WTC11 (cell line): Measurements from ENCODE around the gene KLK6. TPM values are rescaled to one million over a fixed set of nuclear protein-coding genes. Genes with fewer than 3 reads are reported as not detected.

Experiments used
- ATAC-seq: fragments of 200-7000 bp; cut with Tn5 transposase; 2 replicates; pipeline ENCODE4 v1.10.0; 2021; ENCODE audit warnings: mild to moderate bottlenecking, moderate library complexity
- CTCF ChIA-PET: fragments of 300-600 bp; sonication (Branson Sonifier 250); formaldehyde crosslinking; loops from one replicate; lab custom pipeline; 2021; ENCODE audit warnings: antibody characterized with exemption; lab: Charles Lee
- POLR2A ChIA-PET: fragments of 350-600 bp; sonication (Branson Sonifier 250); formaldehyde crosslinking; loops from one replicate; lab custom pipeline; 2021; ENCODE audit warnings: antibody characterized with exemption; lab: Charles Lee
- DNase-seq: peaks from one replicate; pipeline ENCODE4 v3.0.0; 2021; ENCODE audit warnings: low spot score
- H3K27ac Mint-ChIP-seq: 2 replicates; pipeline ENCODE4 v1.8.0; 2021; ENCODE audit warnings: mixed read lengths
- H3K27me3 Mint-ChIP-seq: 2 replicates; pipeline ENCODE4 v1.8.0; 2021; ENCODE audit warnings: low read depth, mild to moderate bottlenecking, moderate library complexity, mixed read lengths
- H3K36me3 Mint-ChIP-seq: 2 replicates; pipeline ENCODE4 v1.8.0; 2021; ENCODE audit warnings: mixed read lengths
- H3K4me1 Mint-ChIP-seq: 2 replicates; pipeline ENCODE4 v1.8.0; 2022; ENCODE audit warnings: mixed read lengths
- H3K4me3 Mint-ChIP-seq: 2 replicates; pipeline ENCODE4 v1.8.0; 2021; ENCODE audit warnings: mild to moderate bottlenecking, moderate library complexity, mixed read lengths
- H3K9me3 Mint-ChIP-seq: 2 replicates; pipeline ENCODE4 v1.8.0; 2021; ENCODE audit warnings: mixed read lengths
- CREM ChIP-seq: sonication (generic); formaldehyde crosslinking; IDR thresholded peaks from 2 replicates; pipeline ENCODE4 v1.8.1; 2022; ENCODE audit warnings: mild to moderate bottlenecking, missing genetic modification reagents, moderate library complexity
- IRF2 ChIP-seq: sonication (generic); formaldehyde crosslinking; IDR thresholded peaks from 2 replicates; pipeline ENCODE4 v1.8.0; 2022; ENCODE audit warnings: low read depth, missing genetic modification reagents, borderline replicate concordance
- NFYB ChIP-seq: sonication (generic); formaldehyde crosslinking; conservative IDR thresholded peaks from 2 replicates; pipeline ENCODE4 v1.8.0; 2022; ENCODE audit warnings: low read depth, missing genetic modification reagents
- NR2C2 ChIP-seq: sonication (generic); formaldehyde crosslinking; IDR thresholded peaks from 2 replicates; pipeline ENCODE4 v1.8.0; 2022; ENCODE audit warnings: mild to moderate bottlenecking, missing genetic modification reagents
- SMAD4 ChIP-seq: sonication (generic); formaldehyde crosslinking; IDR thresholded peaks from 2 replicates; pipeline ENCODE4 v1.8.0; 2022; ENCODE audit warnings: mild to moderate bottlenecking, missing genetic modification reagents
- ZNF138 ChIP-seq: sonication (generic); formaldehyde crosslinking; conservative IDR thresholded peaks from 2 replicates; pipeline ENCODE4 v1.8.1; 2022; ENCODE audit warnings: mild to moderate bottlenecking, moderate library complexity, missing genetic modification reagents
- ZNF416 ChIP-seq: fragments of 250-450 bp; sonication (Bioruptor Pico); IDR thresholded peaks from 2 replicates; pipeline ENCODE4 v1.9.0; 2021; ENCODE audit warnings: mild to moderate bottlenecking, inconsistent platforms
- total RNA-seq: library from RNA; stranded (reverse); gene quantifications from 3 replicates; pipeline ENCODE4 v1.2.3, GENCODE V29; 2021
- TF ChIP-seq, protein P1 (sequence below): sonication (generic); formaldehyde crosslinking; IDR thresholded peaks from 2 replicates; pipeline ENCODE4 v1.8.1; 2023; ENCODE audit warnings: mild to moderate bottlenecking, missing genetic modification reagents, moderate library complexity
- TF ChIP-seq, protein P2 (sequence below): fragments of 250-450 bp; sonication (Bioruptor Pico); IDR thresholded peaks from 2 replicates; pipeline ENCODE4 v1.9.0; 2021; ENCODE audit warnings: mild to moderate bottlenecking, borderline replicate concordance
- TF ChIP-seq, protein P3 (sequence below): sonication (generic); formaldehyde crosslinking; IDR thresholded peaks from 2 replicates; pipeline ENCODE4 v1.8.0; 2023; ENCODE audit warnings: mild to moderate bottlenecking, missing genetic modification reagents
- TF ChIP-seq, protein P4 (sequence below): sonication (generic); formaldehyde crosslinking; IDR thresholded peaks from 2 replicates; pipeline ENCODE4 v1.8.1; 2023; ENCODE audit warnings: mild to moderate bottlenecking, missing genetic modification reagents
- TF ChIP-seq, protein P5 (sequence below): sonication (generic); formaldehyde crosslinking; IDR thresholded peaks from 2 replicates; pipeline ENCODE4 v1.8.1; 2022; ENCODE audit warnings: mild to moderate bottlenecking, missing genetic modification reagents, moderate library complexity, borderline replicate concordance
- TF ChIP-seq, protein P6 (sequence below): sonication (generic); formaldehyde crosslinking; IDR thresholded peaks from 2 replicates; pipeline ENCODE4 v1.8.1; 2023; ENCODE audit warnings: mild to moderate bottlenecking, missing genetic modification reagents, moderate library complexity
- TF ChIP-seq, protein P7 (sequence below): sonication (generic); formaldehyde crosslinking; IDR thresholded peaks from 2 replicates; pipeline ENCODE4 v1.8.1; 2023; ENCODE audit warnings: mild to moderate bottlenecking, moderate library complexity, missing genetic modification reagents
- TF ChIP-seq, protein P8 (sequence below): sonication (generic); formaldehyde crosslinking; IDR thresholded peaks from 2 replicates; pipeline ENCODE4 v1.8.0; 2022; ENCODE audit warnings: mild to moderate bottlenecking, missing genetic modification reagents
- TF ChIP-seq, protein P9 (sequence below): sonication (generic); formaldehyde crosslinking; IDR thresholded peaks from 2 replicates; pipeline ENCODE4 v1.8.1; 2022; ENCODE audit warnings: low read depth, mild to moderate bottlenecking, moderate library complexity, missing genetic modification reagents, borderline replicate concordance

Gene KLK6
- total RNA-seq, 1 experiment from 2014 or later: 0.52 TPM

DNA sequence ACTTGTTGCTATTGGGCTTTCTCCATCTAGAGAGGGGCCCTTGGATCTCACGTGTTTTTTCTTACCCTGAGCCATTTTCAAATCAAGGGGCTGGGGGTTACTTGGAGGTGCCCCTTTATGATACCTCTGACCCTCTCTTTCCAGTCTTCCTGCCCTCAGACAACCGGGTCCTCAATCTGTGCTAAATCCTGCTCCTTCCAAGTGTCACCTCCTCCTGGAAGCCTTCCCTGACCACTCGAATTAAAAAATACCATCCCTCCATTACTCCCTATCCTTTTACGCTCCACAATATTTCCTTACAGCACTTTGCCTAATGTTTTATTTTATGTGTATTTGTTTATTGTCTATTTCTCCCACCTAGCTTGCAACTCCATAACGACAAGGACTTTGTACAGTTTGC is 28.7 kb upstream of the KLK6 start:
- no peak overlapping the region for H3K27ac Mint-ChIP-seq
- H3K4me1 Mint-ChIP-seq: peaks cover 24% of the 10 kb centered on the region
- TF ChIP-seq ZNF138 (CRISPR knock-in tag) (no peak), CREM (CRISPR knock-in tag) (no peak), IRF2 (CRISPR knock-in tag) (no peak), SMAD4 (no peak), NR2C2 (no peak), ZNF416 (CRISPR knock-in tag) (no peak)
- TF ChIP-seq, protein P1, sequence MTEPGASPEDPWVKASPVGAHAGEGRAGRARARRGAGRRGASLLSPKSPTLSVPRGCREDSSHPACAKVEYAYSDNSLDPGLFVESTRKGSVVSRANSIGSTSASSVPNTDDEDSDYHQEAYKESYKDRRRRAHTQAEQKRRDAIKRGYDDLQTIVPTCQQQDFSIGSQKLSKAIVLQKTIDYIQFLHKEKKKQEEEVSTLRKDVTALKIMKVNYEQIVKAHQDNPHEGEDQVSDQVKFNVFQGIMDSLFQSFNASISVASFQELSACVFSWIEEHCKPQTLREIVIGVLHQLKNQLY (CRISPR knock-in tag): no peak
- TF ChIP-seq, protein P2, sequence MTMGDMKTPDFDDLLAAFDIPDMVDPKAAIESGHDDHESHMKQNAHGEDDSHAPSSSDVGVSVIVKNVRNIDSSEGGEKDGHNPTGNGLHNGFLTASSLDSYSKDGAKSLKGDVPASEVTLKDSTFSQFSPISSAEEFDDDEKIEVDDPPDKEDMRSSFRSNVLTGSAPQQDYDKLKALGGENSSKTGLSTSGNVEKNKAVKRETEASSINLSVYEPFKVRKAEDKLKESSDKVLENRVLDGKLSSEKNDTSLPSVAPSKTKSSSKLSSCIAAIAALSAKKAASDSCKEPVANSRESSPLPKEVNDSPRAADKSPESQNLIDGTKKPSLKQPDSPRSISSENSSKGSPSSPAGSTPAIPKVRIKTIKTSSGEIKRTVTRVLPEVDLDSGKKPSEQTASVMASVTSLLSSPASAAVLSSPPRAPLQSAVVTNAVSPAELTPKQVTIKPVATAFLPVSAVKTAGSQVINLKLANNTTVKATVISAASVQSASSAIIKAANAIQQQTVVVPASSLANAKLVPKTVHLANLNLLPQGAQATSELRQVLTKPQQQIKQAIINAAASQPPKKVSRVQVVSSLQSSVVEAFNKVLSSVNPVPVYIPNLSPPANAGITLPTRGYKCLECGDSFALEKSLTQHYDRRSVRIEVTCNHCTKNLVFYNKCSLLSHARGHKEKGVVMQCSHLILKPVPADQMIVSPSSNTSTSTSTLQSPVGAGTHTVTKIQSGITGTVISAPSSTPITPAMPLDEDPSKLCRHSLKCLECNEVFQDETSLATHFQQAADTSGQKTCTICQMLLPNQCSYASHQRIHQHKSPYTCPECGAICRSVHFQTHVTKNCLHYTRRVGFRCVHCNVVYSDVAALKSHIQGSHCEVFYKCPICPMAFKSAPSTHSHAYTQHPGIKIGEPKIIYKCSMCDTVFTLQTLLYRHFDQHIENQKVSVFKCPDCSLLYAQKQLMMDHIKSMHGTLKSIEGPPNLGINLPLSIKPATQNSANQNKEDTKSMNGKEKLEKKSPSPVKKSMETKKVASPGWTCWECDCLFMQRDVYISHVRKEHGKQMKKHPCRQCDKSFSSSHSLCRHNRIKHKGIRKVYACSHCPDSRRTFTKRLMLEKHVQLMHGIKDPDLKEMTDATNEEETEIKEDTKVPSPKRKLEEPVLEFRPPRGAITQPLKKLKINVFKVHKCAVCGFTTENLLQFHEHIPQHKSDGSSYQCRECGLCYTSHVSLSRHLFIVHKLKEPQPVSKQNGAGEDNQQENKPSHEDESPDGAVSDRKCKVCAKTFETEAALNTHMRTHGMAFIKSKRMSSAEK: no peak
- TF ChIP-seq, protein P3, sequence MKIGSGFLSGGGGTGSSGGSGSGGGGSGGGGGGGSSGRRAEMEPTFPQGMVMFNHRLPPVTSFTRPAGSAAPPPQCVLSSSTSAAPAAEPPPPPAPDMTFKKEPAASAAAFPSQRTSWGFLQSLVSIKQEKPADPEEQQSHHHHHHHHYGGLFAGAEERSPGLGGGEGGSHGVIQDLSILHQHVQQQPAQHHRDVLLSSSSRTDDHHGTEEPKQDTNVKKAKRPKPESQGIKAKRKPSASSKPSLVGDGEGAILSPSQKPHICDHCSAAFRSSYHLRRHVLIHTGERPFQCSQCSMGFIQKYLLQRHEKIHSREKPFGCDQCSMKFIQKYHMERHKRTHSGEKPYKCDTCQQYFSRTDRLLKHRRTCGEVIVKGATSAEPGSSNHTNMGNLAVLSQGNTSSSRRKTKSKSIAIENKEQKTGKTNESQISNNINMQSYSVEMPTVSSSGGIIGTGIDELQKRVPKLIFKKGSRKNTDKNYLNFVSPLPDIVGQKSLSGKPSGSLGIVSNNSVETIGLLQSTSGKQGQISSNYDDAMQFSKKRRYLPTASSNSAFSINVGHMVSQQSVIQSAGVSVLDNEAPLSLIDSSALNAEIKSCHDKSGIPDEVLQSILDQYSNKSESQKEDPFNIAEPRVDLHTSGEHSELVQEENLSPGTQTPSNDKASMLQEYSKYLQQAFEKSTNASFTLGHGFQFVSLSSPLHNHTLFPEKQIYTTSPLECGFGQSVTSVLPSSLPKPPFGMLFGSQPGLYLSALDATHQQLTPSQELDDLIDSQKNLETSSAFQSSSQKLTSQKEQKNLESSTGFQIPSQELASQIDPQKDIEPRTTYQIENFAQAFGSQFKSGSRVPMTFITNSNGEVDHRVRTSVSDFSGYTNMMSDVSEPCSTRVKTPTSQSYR (CRISPR knock-in tag): no peak
- TF ChIP-seq, protein P4, sequence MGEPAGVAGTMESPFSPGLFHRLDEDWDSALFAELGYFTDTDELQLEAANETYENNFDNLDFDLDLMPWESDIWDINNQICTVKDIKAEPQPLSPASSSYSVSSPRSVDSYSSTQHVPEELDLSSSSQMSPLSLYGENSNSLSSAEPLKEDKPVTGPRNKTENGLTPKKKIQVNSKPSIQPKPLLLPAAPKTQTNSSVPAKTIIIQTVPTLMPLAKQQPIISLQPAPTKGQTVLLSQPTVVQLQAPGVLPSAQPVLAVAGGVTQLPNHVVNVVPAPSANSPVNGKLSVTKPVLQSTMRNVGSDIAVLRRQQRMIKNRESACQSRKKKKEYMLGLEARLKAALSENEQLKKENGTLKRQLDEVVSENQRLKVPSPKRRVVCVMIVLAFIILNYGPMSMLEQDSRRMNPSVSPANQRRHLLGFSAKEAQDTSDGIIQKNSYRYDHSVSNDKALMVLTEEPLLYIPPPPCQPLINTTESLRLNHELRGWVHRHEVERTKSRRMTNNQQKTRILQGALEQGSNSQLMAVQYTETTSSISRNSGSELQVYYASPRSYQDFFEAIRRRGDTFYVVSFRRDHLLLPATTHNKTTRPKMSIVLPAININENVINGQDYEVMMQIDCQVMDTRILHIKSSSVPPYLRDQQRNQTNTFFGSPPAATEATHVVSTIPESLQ: no peak
- TF ChIP-seq, protein P5, sequence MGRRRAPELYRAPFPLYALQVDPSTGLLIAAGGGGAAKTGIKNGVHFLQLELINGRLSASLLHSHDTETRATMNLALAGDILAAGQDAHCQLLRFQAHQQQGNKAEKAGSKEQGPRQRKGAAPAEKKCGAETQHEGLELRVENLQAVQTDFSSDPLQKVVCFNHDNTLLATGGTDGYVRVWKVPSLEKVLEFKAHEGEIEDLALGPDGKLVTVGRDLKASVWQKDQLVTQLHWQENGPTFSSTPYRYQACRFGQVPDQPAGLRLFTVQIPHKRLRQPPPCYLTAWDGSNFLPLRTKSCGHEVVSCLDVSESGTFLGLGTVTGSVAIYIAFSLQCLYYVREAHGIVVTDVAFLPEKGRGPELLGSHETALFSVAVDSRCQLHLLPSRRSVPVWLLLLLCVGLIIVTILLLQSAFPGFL: no peak
- ATAC-seq (no peak), DNase-seq (no peak)
- H3K27me3 Mint-ChIP-seq: peaks cover 45% of the 10 kb centered on the region
- peaks cover 10% of the 10 kb centered on the region for H3K9me3 Mint-ChIP-seq
- POLR2A ChIA-PET: no interaction called here
- H3K36me3 Mint-ChIP-seq: 0 out of 2 replicates have a peak, but pooled peaks cover 3% of the 10 kb centered on the region
- CTCF ChIA-PET: interaction anchor here (0.6 to 2.1 kb wide), 2 partner anchors 19 to 23 kb away, joined by 3 to 7 read pairs; no protein-coding TSS in a partner anchor
- H3K4me3 Mint-ChIP-seq: no peak overlapping the region

DNA sequence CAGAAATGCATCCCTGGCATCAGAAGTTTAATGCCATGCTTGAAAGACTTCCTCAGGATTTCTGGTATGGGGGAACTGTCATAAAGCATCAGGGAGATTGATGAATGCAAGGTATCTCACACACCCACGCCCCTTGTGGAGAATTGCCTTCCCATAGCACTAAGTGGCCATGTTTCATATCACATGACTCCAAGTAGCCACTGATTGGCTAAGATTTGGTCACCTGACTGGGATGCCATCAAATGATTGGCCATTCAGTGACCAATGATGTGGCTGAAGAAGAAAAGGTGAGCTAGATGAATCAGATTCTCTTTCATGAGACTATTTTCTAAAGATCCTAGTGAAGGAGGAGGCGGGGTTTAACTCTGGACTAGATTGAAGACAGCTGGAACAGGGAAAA is 24.7 kb upstream of the KLK6 start:
- Mint-ChIP-seq H3K36me3 (0 out of 2 replicates have a peak, but pooled peaks cover 3% of the 10 kb centered on the region), H3K27me3 (peaks cover 49% of the 10 kb centered on the region), H3K27ac (no peak overlapping the region), H3K9me3 (peaks cover 10% of the 10 kb centered on the region), H3K4me1 (no peaks in the 10 kb centered on the region), H3K4me3 (no peak overlapping the region)
- ChIA-PET POLR2A (no interaction called here), CTCF (interaction anchor here (1.9 kb wide), 1 partner anchor 22 kb away, joined by 5 read pairs; no protein-coding TSS in a partner anchor)
- ATAC-seq (no peak; the same call in 1 of the 2 replicates), DNase-seq (no peak)
- TF ChIP-seq, protein P6, sequence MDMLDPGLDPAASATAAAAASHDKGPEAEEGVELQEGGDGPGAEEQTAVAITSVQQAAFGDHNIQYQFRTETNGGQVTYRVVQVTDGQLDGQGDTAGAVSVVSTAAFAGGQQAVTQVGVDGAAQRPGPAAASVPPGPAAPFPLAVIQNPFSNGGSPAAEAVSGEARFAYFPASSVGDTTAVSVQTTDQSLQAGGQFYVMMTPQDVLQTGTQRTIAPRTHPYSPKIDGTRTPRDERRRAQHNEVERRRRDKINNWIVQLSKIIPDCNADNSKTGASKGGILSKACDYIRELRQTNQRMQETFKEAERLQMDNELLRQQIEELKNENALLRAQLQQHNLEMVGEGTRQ (CRISPR knock-in tag): peak; percentile 88
- TF ChIP-seq, protein P7, sequence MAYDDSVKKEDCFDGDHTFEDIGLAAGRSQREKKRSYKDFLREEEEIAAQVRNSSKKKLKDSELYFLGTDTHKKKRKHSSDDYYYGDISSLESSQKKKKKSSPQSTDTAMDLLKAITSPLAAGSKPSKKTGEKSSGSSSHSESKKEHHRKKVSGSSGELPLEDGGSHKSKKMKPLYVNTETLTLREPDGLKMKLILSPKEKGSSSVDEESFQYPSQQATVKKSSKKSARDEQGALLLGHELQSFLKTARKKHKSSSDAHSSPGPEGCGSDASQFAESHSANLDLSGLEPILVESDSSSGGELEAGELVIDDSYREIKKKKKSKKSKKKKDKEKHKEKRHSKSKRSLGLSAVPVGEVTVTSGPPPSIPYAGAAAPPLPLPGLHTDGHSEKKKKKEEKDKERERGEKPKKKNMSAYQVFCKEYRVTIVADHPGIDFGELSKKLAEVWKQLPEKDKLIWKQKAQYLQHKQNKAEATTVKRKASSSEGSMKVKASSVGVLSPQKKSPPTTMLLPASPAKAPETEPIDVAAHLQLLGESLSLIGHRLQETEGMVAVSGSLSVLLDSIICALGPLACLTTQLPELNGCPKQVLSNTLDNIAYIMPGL (CRISPR knock-in tag): no peak
- peak; percentile 66 for TF ChIP-seq NFYB (CRISPR knock-in tag)
- TF ChIP-seq, protein P8, sequence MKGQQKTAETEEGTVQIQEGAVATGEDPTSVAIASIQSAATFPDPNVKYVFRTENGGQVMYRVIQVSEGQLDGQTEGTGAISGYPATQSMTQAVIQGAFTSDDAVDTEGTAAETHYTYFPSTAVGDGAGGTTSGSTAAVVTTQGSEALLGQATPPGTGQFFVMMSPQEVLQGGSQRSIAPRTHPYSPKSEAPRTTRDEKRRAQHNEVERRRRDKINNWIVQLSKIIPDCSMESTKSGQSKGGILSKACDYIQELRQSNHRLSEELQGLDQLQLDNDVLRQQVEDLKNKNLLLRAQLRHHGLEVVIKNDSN (CRISPR knock-in tag): peak; percentile 83
- TF ChIP-seq, protein P9, sequence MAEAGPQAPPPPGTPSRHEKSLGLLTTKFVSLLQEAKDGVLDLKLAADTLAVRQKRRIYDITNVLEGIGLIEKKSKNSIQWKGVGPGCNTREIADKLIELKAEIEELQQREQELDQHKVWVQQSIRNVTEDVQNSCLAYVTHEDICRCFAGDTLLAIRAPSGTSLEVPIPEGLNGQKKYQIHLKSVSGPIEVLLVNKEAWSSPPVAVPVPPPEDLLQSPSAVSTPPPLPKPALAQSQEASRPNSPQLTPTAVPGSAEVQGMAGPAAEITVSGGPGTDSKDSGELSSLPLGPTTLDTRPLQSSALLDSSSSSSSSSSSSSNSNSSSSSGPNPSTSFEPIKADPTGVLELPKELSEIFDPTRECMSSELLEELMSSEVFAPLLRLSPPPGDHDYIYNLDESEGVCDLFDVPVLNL: no peak
